SK-N-SH treated with all-trans-retinoic acid at 6 μM for 48 hours (cell line): Measurements from ENCODE around the gene SEC23B.
"Not testable (repeated sequence)": the region's sequence is repeated elsewhere in the genome, so short reads cannot be mapped to it uniquely, and the experiment has no call there.

ENCODE experiments used
- ATAC-seq: fragments of 200-7000 bp; cut with Tn5 transposase; 3 replicates; pipeline ENCODE4 v1.9.1; 2020; ENCODE audit warnings: mild to moderate bottlenecking, moderate library complexity
- ARNTL ChIP-seq: fragments of 450-650 bp; formaldehyde crosslinking; IDR thresholded peaks from 2 replicates; pipeline ENCODE4 v1.5.0; 2020; ENCODE audit warnings: low read depth, mild to moderate bottlenecking, moderate library complexity, borderline replicate concordance
- BACH2 ChIP-seq: fragments of 250-450 bp; sonication (Bioruptor Pico); IDR thresholded peaks from 2 replicates; pipeline ENCODE4 v1.9.0; 2021; ENCODE audit warnings: mild to moderate bottlenecking, borderline replicate concordance
- CREB5 ChIP-seq: fragments of 250-450 bp; sonication (Bioruptor Pico); IDR thresholded peaks from 2 replicates; pipeline ENCODE4 v1.5.1; 2020; ENCODE audit warnings: low read depth, mild to moderate bottlenecking, moderate library complexity
- CSDC2 ChIP-seq: fragments of 250-450 bp; sonication (Bioruptor Pico); IDR thresholded peaks from 2 replicates; pipeline ENCODE4 v1.5.0; 2020; ENCODE audit warnings: mild to moderate bottlenecking, moderate library complexity
- ESRRG ChIP-seq: fragments of 250-450 bp; sonication (Bioruptor Pico); IDR thresholded peaks from 2 replicates; pipeline ENCODE4 v1.6.1; 2021; ENCODE audit warnings: mild to moderate bottlenecking
- GLIS3 ChIP-seq: fragments of 250-450 bp; sonication (Bioruptor Pico); IDR thresholded peaks from 2 replicates; pipeline ENCODE4 v1.5.0; 2020; ENCODE audit warnings: mild to moderate bottlenecking, moderate library complexity
- ISL1 ChIP-seq: fragments of 250-450 bp; sonication (Bioruptor Pico); IDR thresholded peaks from 2 replicates; pipeline ENCODE4 v2.1.2; 2022; ENCODE audit warnings: mild to moderate bottlenecking, moderate library complexity
- OSR1 ChIP-seq: fragments of 250-450 bp; sonication (Bioruptor Pico); IDR thresholded peaks from 2 replicates; pipeline ENCODE4 v1.8.0; 2022; ENCODE audit warnings: moderate library complexity, mild to moderate bottlenecking, inconsistent platforms
- PATZ1 ChIP-seq: fragments of 250-450 bp; sonication (Bioruptor Pico); IDR thresholded peaks from 2 replicates; pipeline ENCODE4 v1.8.0; 2020; ENCODE audit warnings: mild to moderate bottlenecking, moderate library complexity, borderline replicate concordance
- SNAI2 ChIP-seq: fragments of 250-450 bp; sonication (Bioruptor Pico); IDR thresholded peaks from 2 replicates; pipeline ENCODE4 v1.5.0; 2020; ENCODE audit warnings: mild to moderate bottlenecking, moderate library complexity
- TCF4 ChIP-seq: fragments of 250-450 bp; sonication (Bioruptor Pico); IDR thresholded peaks from 2 replicates; pipeline ENCODE4 v1.8.0; 2021; ENCODE audit warnings: mild to moderate bottlenecking, moderate library complexity, borderline replicate concordance
- TOX ChIP-seq: fragments of 250-450 bp; sonication (Bioruptor Pico); IDR thresholded peaks from 2 replicates; pipeline ENCODE4 v1.8.0; 2021; ENCODE audit warnings: mild to moderate bottlenecking, moderate library complexity, borderline replicate concordance
- TSHZ2 ChIP-seq: fragments of 250-450 bp; sonication (Bioruptor Pico); IDR thresholded peaks from 2 replicates; pipeline ENCODE4 v1.5.0; 2020; ENCODE audit warnings: mild to moderate bottlenecking, moderate library complexity
- ZC3H10 ChIP-seq: fragments of 250-450 bp; sonication (Bioruptor Pico); IDR thresholded peaks from 2 replicates; pipeline ENCODE4 v1.5.1; 2021; ENCODE audit warnings: mild to moderate bottlenecking, moderate library complexity
- ZFP3 ChIP-seq: fragments of 250-450 bp; sonication (Bioruptor Pico); IDR thresholded peaks from 2 replicates; pipeline ENCODE4 v1.5.0; 2020; ENCODE audit warnings: mild to moderate bottlenecking, moderate library complexity
- ZFP30 ChIP-seq: fragments of 450-650 bp; formaldehyde crosslinking; IDR thresholded peaks from 2 replicates; pipeline ENCODE4 v1.5.0; 2022; ENCODE audit warnings: mild to moderate bottlenecking, moderate library complexity
- ZNF565 ChIP-seq: fragments of 450-650 bp; formaldehyde crosslinking; conservative IDR thresholded peaks from 2 replicates; pipeline ENCODE4 v1.5.0; 2020; ENCODE audit warnings: low read depth, mild to moderate bottlenecking, moderate library complexity
- ZNF8 ChIP-seq: fragments of 450-650 bp; formaldehyde crosslinking; IDR thresholded peaks from 2 replicates; pipeline ENCODE4 v1.5.0; 2020; ENCODE audit warnings: mild to moderate bottlenecking, moderate library complexity
- TF ChIP-seq, protein P1 (sequence below): fragments of 250-450 bp; sonication (Bioruptor Pico); IDR thresholded peaks from 2 replicates; pipeline ENCODE4 v1.8.0; 2021; ENCODE audit warnings: low read depth, mild to moderate bottlenecking, moderate library complexity, borderline replicate concordance
- TF ChIP-seq, protein P2 (sequence below): fragments of 250-450 bp; sonication (Bioruptor Pico); IDR thresholded peaks from 2 replicates; pipeline ENCODE4 v1.5.1; 2021; ENCODE audit warnings: mild to moderate bottlenecking, moderate library complexity

Gene SEC23B

DNA sequence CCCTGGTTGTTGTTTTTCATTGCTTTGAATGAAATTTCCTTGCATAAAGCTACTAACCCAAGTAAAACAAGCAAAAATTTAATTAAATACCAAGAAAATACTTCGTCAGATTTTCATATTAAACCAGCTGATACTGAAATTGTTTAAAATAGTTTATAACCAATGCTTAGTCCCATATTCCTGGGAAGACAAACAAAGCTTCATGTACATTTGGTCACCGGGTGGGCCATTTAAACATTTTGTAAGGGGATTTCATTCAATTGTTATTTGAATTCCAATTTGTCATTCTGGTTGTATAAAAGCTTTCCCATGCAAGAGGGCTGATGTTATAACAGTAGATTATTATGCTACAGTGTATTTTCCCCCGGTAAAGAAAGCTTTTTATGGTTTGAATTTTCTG is 10.1 kb upstream of the SEC23B start (continued):
- TF ChIP-seq CREB5 (CRISPR knock-in tag) (no peak), ZNF8 (CRISPR knock-in tag) (no peak), ZC3H10 (no peak), ZFP3 (CRISPR knock-in tag) (no peak), ISL1 (CRISPR knock-in tag) (no peak)

DNA sequence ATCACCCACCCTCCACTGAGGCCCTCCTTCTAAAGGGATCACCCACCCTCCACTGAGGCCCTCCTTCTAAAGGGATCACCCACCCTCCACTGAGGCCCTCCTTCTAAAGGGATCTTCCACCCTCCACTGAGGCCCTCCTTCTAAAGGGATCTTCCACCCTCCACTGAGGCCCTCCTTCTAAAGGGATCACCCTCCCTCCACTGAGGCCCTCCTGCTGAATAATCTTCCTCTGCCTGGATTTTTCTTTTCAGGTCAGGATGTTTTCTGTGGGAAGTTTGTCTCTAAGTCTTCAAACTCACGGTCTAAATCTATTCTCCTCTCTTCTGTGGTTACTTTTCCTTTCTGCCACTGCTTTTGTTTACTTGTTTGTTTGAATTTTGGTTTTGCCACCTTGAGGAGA is 6.1 kb upstream of the SEC23B start:
- not testable (repeated sequence) for ATAC-seq

- no peak for ATAC-seq
- TF ChIP-seq ZFP3 (CRISPR knock-in tag) (no peak), CSDC2 (CRISPR knock-in tag) (no peak), TSHZ2 (CRISPR knock-in tag) (no peak), ZFP30 (CRISPR knock-in tag) (no peak), ISL1 (CRISPR knock-in tag) (no peak), SNAI2 (CRISPR knock-in tag) (no peak), CREB5 (CRISPR knock-in tag) (no peak)
- TF ChIP-seq, protein P1, sequence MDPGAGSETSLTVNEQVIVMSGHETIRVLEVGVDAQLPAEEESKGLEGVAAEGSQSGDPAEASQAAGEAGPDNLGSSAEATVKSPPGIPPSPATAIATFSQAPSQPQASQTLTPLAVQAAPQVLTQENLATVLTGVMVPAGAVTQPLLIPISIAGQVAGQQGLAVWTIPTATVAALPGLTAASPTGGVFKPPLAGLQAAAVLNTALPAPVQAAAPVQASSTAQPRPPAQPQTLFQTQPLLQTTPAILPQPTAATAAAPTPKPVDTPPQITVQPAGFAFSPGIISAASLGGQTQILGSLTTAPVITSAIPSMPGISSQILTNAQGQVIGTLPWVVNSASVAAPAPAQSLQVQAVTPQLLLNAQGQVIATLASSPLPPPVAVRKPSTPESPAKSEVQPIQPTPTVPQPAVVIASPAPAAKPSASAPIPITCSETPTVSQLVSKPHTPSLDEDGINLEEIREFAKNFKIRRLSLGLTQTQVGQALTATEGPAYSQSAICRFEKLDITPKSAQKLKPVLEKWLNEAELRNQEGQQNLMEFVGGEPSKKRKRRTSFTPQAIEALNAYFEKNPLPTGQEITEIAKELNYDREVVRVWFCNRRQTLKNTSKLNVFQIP (CRISPR knock-in tag) = no peak
Measured at GRCh38 chr20:18504479-18505060, 3.2 kb upstream of the SEC23B start.

DNA sequence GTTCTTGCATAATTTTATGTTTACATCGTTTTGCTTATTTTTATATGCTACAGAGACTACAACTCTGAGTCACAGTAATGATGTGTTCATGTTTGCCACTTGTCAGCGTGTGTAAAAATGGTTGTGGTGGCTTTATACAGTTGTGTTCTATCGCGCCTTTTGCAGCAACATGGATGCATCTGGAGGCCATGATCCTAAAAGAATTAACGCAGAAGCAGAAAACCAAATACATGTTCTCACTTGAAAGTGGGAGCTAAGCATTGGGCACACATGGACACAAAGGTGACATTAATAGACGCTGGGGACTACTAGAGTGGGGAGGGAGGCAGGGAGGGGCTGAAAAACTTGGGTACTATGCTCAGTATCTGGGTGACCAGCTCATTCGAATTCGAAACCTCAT is 996 bp upstream of the SEC23B start:
- no peak for ATAC-seq
- TF ChIP-seq SNAI2 (CRISPR knock-in tag) = no peak
- no peak for TF ChIP-seq ESRRG (CRISPR knock-in tag)
- no peak for TF ChIP-seq ZNF565
- TF ChIP-seq ISL1 (CRISPR knock-in tag) = no peak
- TF ChIP-seq TOX (CRISPR knock-in tag) = no peak
- no peak for TF ChIP-seq CSDC2 (CRISPR knock-in tag)
- no peak for TF ChIP-seq PATZ1
- no peak for TF ChIP-seq BACH2
- no peak for TF ChIP-seq TCF4
- no peak for TF ChIP-seq CREB5 (CRISPR knock-in tag)
- TF ChIP-seq, protein P2, sequence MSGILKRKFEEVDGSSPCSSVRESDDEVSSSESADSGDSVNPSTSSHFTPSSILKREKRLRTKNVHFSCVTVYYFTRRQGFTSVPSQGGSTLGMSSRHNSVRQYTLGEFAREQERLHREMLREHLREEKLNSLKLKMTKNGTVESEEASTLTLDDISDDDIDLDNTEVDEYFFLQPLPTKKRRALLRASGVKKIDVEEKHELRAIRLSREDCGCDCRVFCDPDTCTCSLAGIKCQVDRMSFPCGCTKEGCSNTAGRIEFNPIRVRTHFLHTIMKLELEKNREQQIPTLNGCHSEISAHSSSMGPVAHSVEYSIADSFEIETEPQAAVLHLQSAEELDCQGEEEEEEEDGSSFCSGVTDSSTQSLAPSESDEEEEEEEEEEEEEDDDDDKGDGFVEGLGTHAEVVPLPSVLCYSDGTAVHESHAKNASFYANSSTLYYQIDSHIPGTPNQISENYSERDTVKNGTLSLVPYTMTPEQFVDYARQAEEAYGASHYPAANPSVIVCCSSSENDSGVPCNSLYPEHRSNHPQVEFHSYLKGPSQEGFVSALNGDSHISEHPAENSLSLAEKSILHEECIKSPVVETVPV = no peak
- TF ChIP-seq ARNTL = no peak
- TF ChIP-seq ZFP30 (CRISPR knock-in tag) = no peak
- TF ChIP-seq, protein P1 (CRISPR knock-in tag) = no peak
- no peak for TF ChIP-seq GLIS3
- TF ChIP-seq OSR1 (CRISPR knock-in tag) = no peak
- no peak for TF ChIP-seq ZC3H10
